HepG2 (cell line): ENCODE results near the gene IKZF3. TPM values are rescaled to one million over a fixed set of nuclear protein-coding genes. Genes with fewer than 3 reads are reported as not detected.
A peak's percentile ranks its signal among the peaks of the same experiment; 100 is the strongest.

ENCODE experiments used
- BCLAF1 ChIP-seq: fragments of 450-650 bp; IDR thresholded peaks from 2 replicates; pipeline ENCODE4 v1.6.1; 2017; ENCODE audit warnings: mild to moderate bottlenecking
- DPF2 ChIP-seq: sonication (generic); formaldehyde crosslinking; IDR thresholded peaks from 2 replicates; pipeline ENCODE4 v1.4.0; 2020; ENCODE audit warnings: mild to moderate bottlenecking, low read depth, missing genetic modification reagents, borderline replicate concordance
- FOXP4 ChIP-seq: sonication (generic); formaldehyde crosslinking; IDR thresholded peaks from 2 replicates; pipeline ENCODE4 v1.4.0; 2020; ENCODE audit warnings: missing genetic modification reagents
- HOMEZ ChIP-seq: IDR thresholded peaks from 2 replicates; pipeline ENCODE4 v1.6.1; 2016; ENCODE audit warnings: low read depth
- HOXD1 ChIP-seq: sonication (generic); formaldehyde crosslinking; IDR thresholded peaks from 2 replicates; pipeline ENCODE4 v1.5.0; 2020; ENCODE audit warnings: missing genetic modification reagents
- MAFK ChIP-seq, 2 experiments: IDR thresholded peaks in 1 of 2; conservative IDR thresholded peaks in 1 of 2; 2 replicates each; pipeline ENCODE4 v1.6.1; 2011; ENCODE audit warnings: improper control_type of control experiment in 2 of 2, low read length in 2 of 2
- NCOR1 ChIP-seq: fragments of 200-600 bp; sonication (generic); IDR thresholded peaks from 2 replicates; pipeline ENCODE4 v1.7.0; 2017; ENCODE audit warnings: antibody characterized with exemption, low read length, borderline replicate concordance
- NR2F2 ChIP-seq: IDR thresholded peaks from 2 replicates; pipeline ENCODE4 v1.6.1; 2012; ENCODE audit warnings: low read depth, inconsistent platforms, borderline replicate concordance
- NR3C1 ChIP-seq: sonication (generic); formaldehyde crosslinking; IDR thresholded peaks from 2 replicates; pipeline ENCODE4 v1.4.0; 2020; ENCODE audit warnings: missing genetic modification reagents
- RBFOX2 ChIP-seq: fragments of 200-400 bp; formaldehyde crosslinking; IDR thresholded peaks from 2 replicates; pipeline ENCODE4 v1.6.1; 2017; ENCODE audit warnings: low read depth, mild to moderate bottlenecking, low read length
- SMAD1 ChIP-seq: sonication (generic); formaldehyde crosslinking; IDR thresholded peaks from 2 replicates; pipeline ENCODE4 v1.4.0; 2020; ENCODE audit warnings: missing genetic modification reagents, low read depth, mild to moderate bottlenecking, borderline replicate concordance
- SOX5 ChIP-seq: IDR thresholded peaks from 2 replicates; pipeline ENCODE4 v1.6.1; 2016; ENCODE audit warnings: borderline replicate concordance
- ZFYVE20 ChIP-seq: sonication (generic); formaldehyde crosslinking; IDR thresholded peaks from 2 replicates; pipeline ENCODE4 v1.8.0; 2023; ENCODE audit warnings: low read depth, mild to moderate bottlenecking, moderate library complexity, missing genetic modification reagents, borderline replicate concordance
- ZMAT3 ChIP-seq: sonication (generic); formaldehyde crosslinking; conservative IDR thresholded peaks from 2 replicates; pipeline ENCODE4 v1.7.0; 2021; ENCODE audit warnings: missing genetic modification reagents
- ZNF275 ChIP-seq: sonication (generic); formaldehyde crosslinking; IDR thresholded peaks from 2 replicates; pipeline ENCODE4 v1.8.0; 2022; ENCODE audit warnings: missing genetic modification reagents, mild to moderate bottlenecking, inconsistent platforms, borderline replicate concordance
- ZNF501 ChIP-seq: sonication (generic); formaldehyde crosslinking; IDR thresholded peaks from 2 replicates; pipeline ENCODE4 v1.5.1; 2020; ENCODE audit warnings: mild to moderate bottlenecking, moderate library complexity, missing genetic modification reagents
- ZNF746 ChIP-seq: sonication (generic); formaldehyde crosslinking; IDR thresholded peaks from 2 replicates; pipeline ENCODE4 v1.8.0; 2022; ENCODE audit warnings: mild to moderate bottlenecking, missing genetic modification reagents
- ZNF773 ChIP-seq: sonication (generic); formaldehyde crosslinking; IDR thresholded peaks from 2 replicates; pipeline ENCODE4 v1.4.0; 2020; ENCODE audit warnings: missing genetic modification reagents, borderline replicate concordance
- ZSCAN30 ChIP-seq: sonication (generic); formaldehyde crosslinking; IDR thresholded peaks from 2 replicates; pipeline ENCODE4 v1.5.0; 2020; ENCODE audit warnings: mild to moderate bottlenecking, missing genetic modification reagents
- polyA plus RNA-seq, 8 experiments: library from polyadenylated mRNA; depleted of rRNA in 3 of 8; stranded (reverse) in 7 of 8; unstranded in 1 of 8; fragments of >200 nt; fragmentation: Illumina TruSeq in 4 of 8; extraction: Trizol in 4 of 8; gene quantifications; 2 replicates each; pipeline versions ENCODE4 v1.2.1 to v1.2.3, GENCODE V29; 2011 to 2016; ENCODE audit warnings: low read depth in 4 of 8, missing spikeins in 1 of 8, mixed read lengths in 1 of 8; ENCODE audit not compliant: insufficient read depth in 1 of 8
- total RNA-seq, 5 experiments: library from RNA; depleted of rRNA; stranded (reverse); fragments of >200 nt; fragmentation: Illumina TruSeq; extraction: Trizol; gene quantifications; 2 replicates each; pipeline ENCODE4 v1.2.3, GENCODE V29; 2016; ENCODE audit warnings: low read depth in 1 of 5

The IKZF3 gene
- total and polyA plus RNA-seq, 2 of the 13 experiments (the other 11 are each of a cell fraction or from before 2014, with no cell fraction given) = not detected

- TF ChIP-seq BCLAF1 = no peak
- no peak for TF ChIP-seq ZNF275 (CRISPR knock-in tag)
- peak; percentile 94 for TF ChIP-seq ZNF501
- TF ChIP-seq ZNF746 (CRISPR knock-in tag) = no peak
- TF ChIP-seq ZMAT3 (CRISPR knock-in tag) = no peak
- no peak for TF ChIP-seq ZSCAN30 (CRISPR knock-in tag)
- no peak for TF ChIP-seq HOXD1 (CRISPR knock-in tag)
- TF ChIP-seq RBFOX2 = no peak
- TF ChIP-seq SMAD1 (CRISPR knock-in tag) = peak; percentile 50; the same call in 1 of the 2 replicates
- TF ChIP-seq FOXP4 (CRISPR knock-in tag) = peak; percentile 49; the same call in 1 of the 2 replicates
- no peak for TF ChIP-seq NR3C1
- TF ChIP-seq ZFYVE20 (CRISPR knock-in tag) = no peak
- TF ChIP-seq SOX5 (CRISPR knock-in tag) = peak; percentile 24; the same call in 1 of the 2 replicates
- TF ChIP-seq NCOR1 = no peak
- no peak for TF ChIP-seq MAFK (conservative IDR thresholded peaks at IDR 0.05 in 1 of 2, IDR thresholded peaks at IDR 0.05 in 1 of 2; ENCODE audit: low read length in 2 of 2)
- TF ChIP-seq DPF2 = peak; percentile 21; the same call in 1 of the 2 replicates
- 0 out of 2 replicates have a peak, but pooled peaks have one; percentile 1 for TF ChIP-seq HOMEZ (CRISPR knock-in tag)
- TF ChIP-seq NR2F2 = peak; percentile 53; the same call in 1 of the 2 replicates
- TF ChIP-seq ZNF773 = no peak
These were observed 113.7 kb downstream of the IKZF3 start (continued) for GRCh38 chr17:39750131-39751015.
